Body of pancreas (tissue), 4 donors: Measurements from ENCODE around the gene CLTC.

Source experiments
- CTCF ChIP-seq, 7 experiments: fragments of 450-650 bp in 4 of 7; fragments of 200-600 bp in 3 of 7; sonication (generic) in 3 of 7; IDR thresholded peaks; one replicate each; pipeline ENCODE4 v1.5.1; 2016 to 2019; ENCODE audit warnings: antibody characterized with exemption in 7 of 7
- POLR2A ChIP-seq, 3 donors: fragments of 450-650 bp; IDR thresholded peaks; one replicate each; pipeline ENCODE4 v1.6.1; 2016; ENCODE audit warnings: antibody characterized with exemption in 3 of 3, mild to moderate bottlenecking in 2 of 3

- no peak for TF ChIP-seq CTCF (IDR thresholded peaks at IDR 0.05)
- TF ChIP-seq POLR2A (IDR thresholded peaks at IDR 0.05), result no peak
These were observed 117.6 kb downstream of the CLTC start for GRCh38 chr17:59737324-59737723.
